ENCODE data around the gene SATB2.
A peak's percentile ranks its signal among the peaks of the same experiment; 100 is the strongest.

SATB2 gene

DNA sequence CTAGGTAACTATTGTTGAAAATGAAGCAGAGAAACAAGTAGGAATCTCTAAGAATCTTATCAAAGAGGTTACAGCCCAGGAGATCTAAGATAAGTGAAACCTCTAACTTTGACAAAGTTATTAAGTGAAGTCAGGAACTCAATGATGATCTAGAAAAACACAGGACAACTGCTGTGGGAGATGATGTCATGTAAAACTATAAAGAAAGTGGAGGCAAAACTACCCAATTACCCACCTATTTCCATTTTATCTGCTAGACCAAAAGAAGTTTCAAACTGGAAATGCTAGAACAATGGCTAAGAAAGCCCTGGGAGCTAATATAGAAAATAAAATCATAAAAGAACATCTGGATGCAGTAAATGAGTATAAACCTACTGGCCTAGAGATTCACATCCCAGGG is 50.3 kb downstream of the SATB2 start:
- Histone ChIP-seq H3K4me3 (ENCODE audit: low read depth, low read length) (no peak overlapping the region), H3K4me1 (ENCODE audit: control insufficient read depth, insufficient read depth, low read length) (peaks cover 8% of the 10 kb centered on the region; the same call in 1 of the 2 replicates), H3K36me3 (ENCODE audit: control insufficient read depth in 2 of 2, insufficient read depth in 1 of 2, low read length in 2 of 2) (peaks cover 0 to 7% of the 10 kb centered on the region in 2 experiments), H3K9me3 (ENCODE audit: control insufficient read depth, insufficient read depth, low read depth, low read length) (no peaks in the 10 kb centered on the region), H3K27ac (ENCODE audit: extremely low read depth, low read depth, low read length) (no peak overlapping the region)
- CTCF ChIA-PET = no interaction called here
- POLR2A ChIA-PET = no interaction called here
- TF ChIP-seq ZSCAN30 (tag by site-specific recombination; IDR thresholded peaks at IDR 0.05) = no peak
- no peak for TF ChIP-seq ZNF202 (tag by site-specific recombination; IDR thresholded peaks at IDR 0.05; ENCODE audit: borderline replicate concordance)
- TF ChIP-seq ZNF548 (tag by site-specific recombination; IDR thresholded peaks at IDR 0.05) = no peak
- TF ChIP-seq, protein P1, sequence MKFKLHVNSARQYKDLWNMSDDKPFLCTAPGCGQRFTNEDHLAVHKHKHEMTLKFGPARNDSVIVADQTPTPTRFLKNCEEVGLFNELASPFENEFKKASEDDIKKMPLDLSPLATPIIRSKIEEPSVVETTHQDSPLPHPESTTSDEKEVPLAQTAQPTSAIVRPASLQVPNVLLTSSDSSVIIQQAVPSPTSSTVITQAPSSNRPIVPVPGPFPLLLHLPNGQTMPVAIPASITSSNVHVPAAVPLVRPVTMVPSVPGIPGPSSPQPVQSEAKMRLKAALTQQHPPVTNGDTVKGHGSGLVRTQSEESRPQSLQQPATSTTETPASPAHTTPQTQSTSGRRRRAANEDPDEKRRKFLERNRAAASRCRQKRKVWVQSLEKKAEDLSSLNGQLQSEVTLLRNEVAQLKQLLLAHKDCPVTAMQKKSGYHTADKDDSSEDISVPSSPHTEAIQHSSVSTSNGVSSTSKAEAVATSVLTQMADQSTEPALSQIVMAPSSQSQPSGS (tag by site-specific recombination; IDR thresholded peaks at IDR 0.05; ENCODE audit: low read depth) = peak; percentile 43; the same call in 1 of the 2 replicates
- TF ChIP-seq, protein P2, sequence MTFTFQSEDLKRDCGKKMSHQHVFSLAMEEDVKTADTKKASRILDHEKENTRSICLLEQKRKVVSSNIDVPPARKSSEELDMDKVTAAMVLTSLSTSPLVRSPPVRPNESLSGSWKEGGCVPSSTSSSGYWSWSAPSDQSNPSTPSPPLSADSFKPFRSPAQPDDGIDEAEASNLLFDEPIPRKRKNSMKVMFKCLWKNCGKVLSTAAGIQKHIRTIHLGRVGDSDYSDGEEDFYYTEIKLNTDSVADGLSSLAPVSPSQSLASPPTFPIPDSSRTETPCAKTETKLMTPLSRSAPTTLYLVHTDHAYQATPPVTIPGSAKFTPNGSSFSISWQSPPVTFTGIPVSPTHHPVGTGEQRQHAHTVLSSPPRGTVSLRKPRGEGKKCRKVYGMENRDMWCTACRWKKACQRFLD (tag by site-specific recombination; IDR thresholded peaks at IDR 0.05) = no peak
- TF ChIP-seq, protein P3, sequence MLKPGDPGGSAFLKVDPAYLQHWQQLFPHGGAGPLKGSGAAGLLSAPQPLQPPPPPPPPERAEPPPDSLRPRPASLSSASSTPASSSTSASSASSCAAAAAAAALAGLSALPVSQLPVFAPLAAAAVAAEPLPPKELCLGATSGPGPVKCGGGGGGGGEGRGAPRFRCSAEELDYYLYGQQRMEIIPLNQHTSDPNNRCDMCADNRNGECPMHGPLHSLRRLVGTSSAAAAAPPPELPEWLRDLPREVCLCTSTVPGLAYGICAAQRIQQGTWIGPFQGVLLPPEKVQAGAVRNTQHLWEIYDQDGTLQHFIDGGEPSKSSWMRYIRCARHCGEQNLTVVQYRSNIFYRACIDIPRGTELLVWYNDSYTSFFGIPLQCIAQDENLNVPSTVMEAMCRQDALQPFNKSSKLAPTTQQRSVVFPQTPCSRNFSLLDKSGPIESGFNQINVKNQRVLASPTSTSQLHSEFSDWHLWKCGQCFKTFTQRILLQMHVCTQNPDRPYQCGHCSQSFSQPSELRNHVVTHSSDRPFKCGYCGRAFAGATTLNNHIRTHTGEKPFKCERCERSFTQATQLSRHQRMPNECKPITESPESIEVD (tag by site-specific recombination; IDR thresholded peaks at IDR 0.05) = peak; percentile 60
- TF ChIP-seq ZFP37 (tag by site-specific recombination; IDR thresholded peaks at IDR 0.05) = no peak
- TF ChIP-seq, protein P4, sequence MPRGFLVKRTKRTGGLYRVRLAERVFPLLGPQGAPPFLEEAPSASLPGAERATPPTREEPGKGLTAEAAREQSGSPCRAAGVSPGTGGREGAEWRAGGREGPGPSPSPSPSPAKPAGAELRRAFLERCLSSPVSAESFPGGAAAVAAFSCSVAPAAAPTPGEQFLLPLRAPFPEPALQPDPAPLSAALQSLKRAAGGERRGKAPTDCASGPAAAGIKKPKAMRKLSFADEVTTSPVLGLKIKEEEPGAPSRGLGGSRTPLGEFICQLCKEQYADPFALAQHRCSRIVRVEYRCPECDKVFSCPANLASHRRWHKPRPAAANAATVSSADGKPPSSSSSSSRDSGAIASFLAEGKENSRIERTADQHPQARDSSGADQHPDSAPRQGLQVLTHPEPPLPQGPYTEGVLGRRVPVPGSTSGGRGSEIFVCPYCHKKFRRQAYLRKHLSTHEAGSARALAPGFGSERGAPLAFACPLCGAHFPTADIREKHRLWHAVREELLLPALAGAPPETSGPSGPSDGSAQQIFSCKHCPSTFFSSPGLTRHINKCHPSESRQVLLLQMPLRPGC (tag by site-specific recombination; IDR thresholded peaks at IDR 0.05) = no peak

DNA sequence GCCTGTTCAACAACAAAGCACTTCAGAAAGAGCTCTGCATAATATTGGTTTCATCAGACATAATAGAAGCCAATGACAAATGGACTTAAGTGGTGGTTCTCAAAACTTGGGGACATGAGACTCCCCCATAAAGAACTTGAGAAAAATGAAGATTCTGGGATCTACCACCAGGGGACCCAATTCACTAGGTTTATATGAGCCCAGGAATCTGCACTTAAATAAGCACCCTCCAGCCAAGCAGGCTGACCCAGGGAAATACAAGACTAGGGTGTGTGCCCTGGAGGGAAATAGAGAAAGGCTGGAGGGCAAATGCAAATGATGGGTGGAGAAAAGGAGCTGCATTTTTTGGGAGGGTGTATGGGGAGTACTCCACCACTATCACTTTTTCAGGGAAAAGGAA is 52.5 kb downstream of the SATB2 start:
- H3K27ac ChIP-seq (ENCODE audit: extremely low read depth, low read depth, low read length) = no peak overlapping the region
- ChIA-PET CTCF (interaction anchor here (0.6 to 1.4 kb wide), 8 partner anchors 10 to 1108 kb away, joined by 3 to 5 read pairs (median 3); no protein-coding TSS in a partner anchor), POLR2A (no interaction called here)
- TF ChIP-seq ZBTB20 (tag by site-specific recombination; IDR thresholded peaks at IDR 0.05) = peak; percentile 26; the same call in 1 of the 2 replicates
- TF ChIP-seq ZNF530 (tag by site-specific recombination; IDR thresholded peaks at IDR 0.05; ENCODE audit: low read depth) = no peak
- TF ChIP-seq ZNF214 (tag by site-specific recombination; IDR thresholded peaks at IDR 0.05; ENCODE audit: borderline replicate concordance) = no peak
- no peak for TF ChIP-seq ZNF660 (tag by site-specific recombination; IDR thresholded peaks at IDR 0.05)
- no peak for TF ChIP-seq ZEB2 (tag by site-specific recombination; IDR thresholded peaks at IDR 0.05)
- no peak for TF ChIP-seq ZNF624 (tag by site-specific recombination; IDR thresholded peaks at IDR 0.05)
- no peak for TF ChIP-seq ZNF792 (tag by site-specific recombination; IDR thresholded peaks at IDR 0.05)
- no peaks in the 10 kb centered on the region; the same call in 1 of the 2 replicates for H3K4me1 ChIP-seq (ENCODE audit: control insufficient read depth, insufficient read depth, low read length)
- no peak overlapping the region for H3K4me3 ChIP-seq (ENCODE audit: low read depth, low read length)
- H3K36me3 ChIP-seq (ENCODE audit: control insufficient read depth in 2 of 2, insufficient read depth in 1 of 2, low read length in 2 of 2) = peaks cover 0 to 16% of the 10 kb centered on the region in 2 experiments
- no peaks in the 10 kb centered on the region for H3K9me3 ChIP-seq (ENCODE audit: control insufficient read depth, insufficient read depth, low read depth, low read length)

DNA sequence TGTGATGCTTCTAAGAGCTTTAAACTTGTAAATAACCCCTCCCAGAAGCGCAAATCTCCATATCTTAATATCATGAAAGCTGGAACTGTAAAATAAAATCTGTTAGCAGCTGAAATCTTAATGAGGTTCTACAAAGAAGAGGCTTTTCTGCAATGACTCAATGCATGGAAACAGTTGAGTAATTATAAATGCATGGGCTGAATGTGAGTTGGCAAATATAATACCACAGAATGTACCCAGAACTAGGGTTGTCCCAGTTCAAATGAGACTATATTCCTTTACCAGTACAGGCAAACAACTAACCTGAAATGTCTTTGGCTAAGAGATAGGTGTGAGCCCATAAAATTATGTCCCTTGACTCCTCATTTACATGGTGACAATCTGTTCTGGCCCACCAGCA is 52.9 kb downstream of the SATB2 start:
- Histone ChIP-seq H3K36me3 (ENCODE audit: control insufficient read depth in 2 of 2, insufficient read depth in 1 of 2, low read length in 2 of 2) (peaks cover 0 to 20% of the 10 kb centered on the region in 2 experiments), H3K4me1 (ENCODE audit: control insufficient read depth, insufficient read depth, low read length) (no peaks in the 10 kb centered on the region), H3K9me3 (ENCODE audit: control insufficient read depth, insufficient read depth, low read depth, low read length) (no peaks in the 10 kb centered on the region), H3K27ac (ENCODE audit: extremely low read depth, low read depth, low read length) (no peak overlapping the region), H3K4me3 (ENCODE audit: low read depth, low read length) (no peak overlapping the region)
- ChIA-PET POLR2A (no interaction called here), CTCF (interaction anchor here (0.6 to 1.2 kb wide), 3 partner anchors 12 to 1108 kb away, joined by 3 to 4 read pairs (median 3); no protein-coding TSS in a partner anchor)
- TF ChIP-seq, protein P5, sequence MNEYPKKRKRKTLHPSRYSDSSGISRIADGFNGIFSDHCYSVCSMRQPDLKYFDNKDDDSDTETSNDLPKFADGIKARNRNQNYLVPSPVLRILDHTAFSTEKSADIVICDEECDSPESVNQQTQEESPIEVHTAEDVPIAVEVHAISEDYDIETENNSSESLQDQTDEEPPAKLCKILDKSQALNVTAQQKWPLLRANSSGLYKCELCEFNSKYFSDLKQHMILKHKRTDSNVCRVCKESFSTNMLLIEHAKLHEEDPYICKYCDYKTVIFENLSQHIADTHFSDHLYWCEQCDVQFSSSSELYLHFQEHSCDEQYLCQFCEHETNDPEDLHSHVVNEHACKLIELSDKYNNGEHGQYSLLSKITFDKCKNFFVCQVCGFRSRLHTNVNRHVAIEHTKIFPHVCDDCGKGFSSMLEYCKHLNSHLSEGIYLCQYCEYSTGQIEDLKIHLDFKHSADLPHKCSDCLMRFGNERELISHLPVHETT (tag by site-specific recombination; IDR thresholded peaks at IDR 0.05) = no peak
- TF ChIP-seq, protein P6, sequence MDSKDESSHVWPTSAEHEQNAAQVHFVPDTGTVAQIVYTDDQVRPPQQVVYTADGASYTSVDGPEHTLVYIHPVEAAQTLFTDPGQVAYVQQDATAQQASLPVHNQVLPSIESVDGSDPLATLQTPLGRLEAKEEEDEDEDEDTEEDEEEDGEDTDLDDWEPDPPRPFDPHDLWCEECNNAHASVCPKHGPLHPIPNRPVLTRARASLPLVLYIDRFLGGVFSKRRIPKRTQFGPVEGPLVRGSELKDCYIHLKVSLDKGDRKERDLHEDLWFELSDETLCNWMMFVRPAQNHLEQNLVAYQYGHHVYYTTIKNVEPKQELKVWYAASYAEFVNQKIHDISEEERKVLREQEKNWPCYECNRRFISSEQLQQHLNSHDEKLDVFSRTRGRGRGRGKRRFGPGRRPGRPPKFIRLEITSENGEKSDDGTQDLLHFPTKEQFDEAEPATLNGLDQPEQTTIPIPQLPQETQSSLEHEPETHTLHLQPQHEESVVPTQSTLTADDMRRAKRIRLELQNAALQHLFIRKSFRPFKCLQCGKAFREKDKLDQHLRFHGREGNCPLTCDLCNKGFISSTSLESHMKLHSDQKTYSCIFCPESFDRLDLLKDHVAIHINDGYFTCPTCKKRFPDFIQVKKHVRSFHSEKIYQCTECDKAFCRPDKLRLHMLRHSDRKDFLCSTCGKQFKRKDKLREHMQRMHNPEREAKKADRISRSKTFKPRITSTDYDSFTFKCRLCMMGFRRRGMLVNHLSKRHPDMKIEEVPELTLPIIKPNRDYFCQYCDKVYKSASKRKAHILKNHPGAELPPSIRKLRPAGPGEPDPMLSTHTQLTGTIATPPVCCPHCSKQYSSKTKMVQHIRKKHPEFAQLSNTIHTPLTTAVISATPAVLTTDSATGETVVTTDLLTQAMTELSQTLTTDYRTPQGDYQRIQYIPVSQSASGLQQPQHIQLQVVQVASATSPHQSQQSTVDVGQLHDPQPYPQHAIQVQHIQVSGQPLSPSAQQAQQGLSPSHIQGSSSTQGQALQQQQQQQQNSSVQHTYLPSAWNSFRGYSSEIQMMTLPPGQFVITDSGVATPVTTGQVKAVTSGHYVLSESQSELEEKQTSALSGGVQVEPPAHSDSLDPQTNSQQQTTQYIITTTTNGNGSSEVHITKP (tag by site-specific recombination; IDR thresholded peaks at IDR 0.05) = no peak
- TF ChIP-seq ZNF10 (tag by site-specific recombination; IDR thresholded peaks at IDR 0.05) (no peak), ZNF707 (tag by site-specific recombination; IDR thresholded peaks at IDR 0.05) (no peak), ZNF112 (tag by site-specific recombination; IDR thresholded peaks at IDR 0.05) (no peak), ZNF549 (tag by site-specific recombination; IDR thresholded peaks at IDR 0.05) (no peak)

All from HEK293 (cell line).